CD4-positive, alpha-beta T cell (primary cell): ENCODE results near the gene N4BP2L1. TPM values are rescaled to one million over a fixed set of nuclear protein-coding genes. Genes with fewer than 3 reads are reported as not detected.

Experiments used
- ATAC-seq: fragments of 200-7000 bp; cut with Tn5 transposase; one replicate; pipeline ENCODE4 v1.10.0; 2022; ENCODE audit warnings: mild to moderate bottlenecking; ENCODE audit not compliant: poor library complexity
- CTCF ChIA-PET: fragments of 350-600 bp; sonication (Branson Sonifier 250); formaldehyde crosslinking; loops from one replicate; lab custom pipeline; 2021; ENCODE audit warnings: antibody characterized with exemption, inconsistent platforms; lab: Charles Lee
- POLR2A ChIA-PET: fragments of 350-600 bp; sonication (Branson Sonifier 250); formaldehyde crosslinking; loops from one replicate; lab custom pipeline; 2021; ENCODE audit warnings: antibody characterized with exemption, inconsistent platforms; lab: Charles Lee
- DNase-seq, 14 experiments: peaks; one replicate each; pipeline ENCODE4 v3.0.0-alpha.2; 2013 to 2020; ENCODE audit warnings: mixed read lengths in 2 of 14
- H3K27ac ChIP-seq, 2 donors: one replicate each; pipeline versions ENCODE4 v1.5.1 to v1.7.0; 2013; ENCODE audit warnings: low read length in 2 of 2, low read depth in 1 of 2, mild to moderate bottlenecking in 1 of 2
- H3K27me3 ChIP-seq, 2 experiments: 1 replicate in 1 of 2; 2 replicates in 1 of 2; pipeline versions ENCODE4 v1.6.1 to v1.7.0; 2013; ENCODE audit warnings: low read length in 2 of 2, control low read depth in 1 of 2, mild to moderate bottlenecking in 1 of 2, moderate library complexity in 1 of 2; ENCODE audit not compliant: insufficient read depth in 2 of 2, control insufficient read depth in 1 of 2
- H3K36me3 ChIP-seq: one replicate; pipeline ENCODE4 v1.6.1; 2013; ENCODE audit warnings: low read length, control low read depth; ENCODE audit not compliant: insufficient read depth
- H3K4me1 ChIP-seq: one replicate; pipeline ENCODE4 v1.6.1; 2013; ENCODE audit warnings: low read length, control low read depth; ENCODE audit not compliant: insufficient read depth
- H3K4me3 ChIP-seq: one replicate; pipeline ENCODE4 v1.5.1; 2013; ENCODE audit warnings: mild to moderate bottlenecking, low read length, moderate library complexity
- H3K9me3 ChIP-seq, 2 experiments: 1 replicate in 1 of 2; 2 replicates in 1 of 2; pipeline versions ENCODE4 v1.6.1 to v1.7.0; 2013; ENCODE audit warnings: low read length in 2 of 2, mild to moderate bottlenecking in 2 of 2, control low read depth in 1 of 2, moderate library complexity in 1 of 2; ENCODE audit not compliant: control insufficient read depth in 1 of 2, insufficient read depth in 1 of 2
- H3K27ac Mint-ChIP-seq: one replicate; pipeline ENCODE4 v1.8.0; 2020; ENCODE audit warnings: mixed read lengths
- H3K27me3 Mint-ChIP-seq: one replicate; pipeline ENCODE4 v1.8.0; 2021; ENCODE audit warnings: mixed read lengths
- H3K36me3 Mint-ChIP-seq: one replicate; pipeline ENCODE4 v1.8.0; 2021; ENCODE audit warnings: low read depth, mixed read lengths
- H3K4me1 Mint-ChIP-seq: one replicate; pipeline ENCODE4 v1.8.0; 2021; ENCODE audit warnings: low read depth, mixed read lengths
- H3K4me3 Mint-ChIP-seq: one replicate; pipeline ENCODE4 v1.8.0; 2020; ENCODE audit warnings: mild to moderate bottlenecking, mixed read lengths
- H3K9me3 Mint-ChIP-seq: one replicate; pipeline ENCODE4 v1.8.0; 2020; ENCODE audit warnings: mixed read lengths
- intact Hi-C, 2 experiments: fragments of 100-400 bp; cut with DNase I in 1 of 2; cut with micrococcal nuclease in 1 of 2; formaldehyde crosslinking; loops; one replicate each; pipeline versions ENCODE4 v1.15.1 to v1.9.0; 2023 to 2025; cut with DNase I, micrococcal nuclease
- total RNA-seq, 174 experiments: library from RNA in 2 of 174; stranded (reverse) in 2 of 174; gene quantifications; one replicate each; pipeline ENCODE4 v1.2.3 and lab custom pipeline; 2021 to 2026
- TF ChIP-seq, protein P1 (sequence below): fragments of 200-600 bp; IDR thresholded peaks from one replicate; pipeline ENCODE4 v1.8.0; 2022; ENCODE audit warnings: antibody characterized with exemption, mild to moderate bottlenecking

The N4BP2L1 gene
- total RNA-seq, 2 experiments from 2014 or later: 47.5 to 50.5 TPM

DNA sequence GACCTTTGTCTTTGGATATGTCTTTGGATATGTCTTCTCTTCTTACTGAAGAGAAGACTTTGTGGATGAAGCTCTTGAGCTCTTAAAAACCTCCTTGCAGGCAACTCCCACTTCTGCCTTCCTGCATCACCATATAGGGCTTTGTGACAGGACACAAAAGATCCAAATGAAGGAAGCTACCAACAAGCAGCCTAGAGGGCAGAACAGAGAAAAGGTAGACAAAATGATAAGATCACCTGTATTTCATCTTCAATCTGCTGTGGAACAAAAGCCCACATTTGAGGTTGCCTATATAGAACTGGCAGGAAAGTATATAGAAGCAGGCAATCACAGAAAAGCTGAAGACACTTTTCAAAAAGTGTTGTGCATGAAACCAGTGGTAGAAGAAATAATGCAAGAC is 42.5 kb downstream of the N4BP2L1 start:
- ATAC-seq (peak; percentile 58), DNase-seq (no peak)
- Mint-ChIP-seq H3K4me3 (no peak overlapping the region), H3K4me1 (peaks cover 5% of the 10 kb centered on the region), H3K27ac (no peak overlapping the region), H3K36me3 (no peaks in the 10 kb centered on the region), H3K9me3 (no peaks in the 10 kb centered on the region), H3K27me3 (no peaks in the 10 kb centered on the region)
- no peaks in the 10 kb centered on the region for H3K36me3 ChIP-seq
- H3K4me1 ChIP-seq: no peaks in the 10 kb centered on the region
- no peak overlapping the region for H3K4me3 ChIP-seq
- H3K9me3 ChIP-seq: no peaks in the 10 kb centered on the region
- ChIA-PET CTCF (interaction anchor here (1.2 kb wide), 1 partner anchor 9 kb away, joined by 3 read pairs; no protein-coding TSS in a partner anchor), POLR2A (interaction anchor here (0.7 to 1.4 kb wide), 4 partner anchors 12 to 70 kb away, joined by 3 to 4 read pairs (median 3); partner anchors contain the start of genes BRCA2 and ZAR1L)
- no peak overlapping the region for H3K27ac ChIP-seq
- TF ChIP-seq, protein P1, sequence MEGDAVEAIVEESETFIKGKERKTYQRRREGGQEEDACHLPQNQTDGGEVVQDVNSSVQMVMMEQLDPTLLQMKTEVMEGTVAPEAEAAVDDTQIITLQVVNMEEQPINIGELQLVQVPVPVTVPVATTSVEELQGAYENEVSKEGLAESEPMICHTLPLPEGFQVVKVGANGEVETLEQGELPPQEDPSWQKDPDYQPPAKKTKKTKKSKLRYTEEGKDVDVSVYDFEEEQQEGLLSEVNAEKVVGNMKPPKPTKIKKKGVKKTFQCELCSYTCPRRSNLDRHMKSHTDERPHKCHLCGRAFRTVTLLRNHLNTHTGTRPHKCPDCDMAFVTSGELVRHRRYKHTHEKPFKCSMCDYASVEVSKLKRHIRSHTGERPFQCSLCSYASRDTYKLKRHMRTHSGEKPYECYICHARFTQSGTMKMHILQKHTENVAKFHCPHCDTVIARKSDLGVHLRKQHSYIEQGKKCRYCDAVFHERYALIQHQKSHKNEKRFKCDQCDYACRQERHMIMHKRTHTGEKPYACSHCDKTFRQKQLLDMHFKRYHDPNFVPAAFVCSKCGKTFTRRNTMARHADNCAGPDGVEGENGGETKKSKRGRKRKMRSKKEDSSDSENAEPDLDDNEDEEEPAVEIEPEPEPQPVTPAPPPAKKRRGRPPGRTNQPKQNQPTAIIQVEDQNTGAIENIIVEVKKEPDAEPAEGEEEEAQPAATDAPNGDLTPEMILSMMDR: no peak
- intact Hi-C loops: loop anchor here in 1 of 2 experiments (10.0 kb wide), 1 partner anchor 249 kb away; no protein-coding TSS in a partner anchor
- no peaks in the 10 kb centered on the region for H3K27me3 ChIP-seq

DNA sequence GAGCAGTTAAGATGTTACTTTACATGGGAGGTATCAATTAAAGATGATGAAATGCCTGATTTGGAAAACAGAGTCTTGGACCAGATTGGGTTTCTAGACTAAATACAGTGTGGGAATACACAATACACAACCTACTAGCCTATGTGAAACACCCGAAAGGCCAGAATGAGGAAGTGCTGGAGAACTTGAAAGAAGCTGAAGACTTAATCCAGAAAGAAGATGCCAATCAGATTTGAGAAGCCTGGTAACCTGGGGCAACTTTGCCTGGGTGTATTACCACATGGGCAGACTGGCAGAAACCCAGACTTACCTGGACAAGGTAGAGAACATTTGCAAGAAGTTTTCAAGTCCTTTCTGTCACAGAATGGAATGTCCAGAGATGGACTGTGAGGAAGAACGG is 43.2 kb downstream of the N4BP2L1 start:
- intact Hi-C loops: loop anchor here in 1 of 2 experiments (10.0 kb wide), 1 partner anchor 250 kb away; no protein-coding TSS in a partner anchor
- Mint-ChIP-seq H3K9me3 (no peaks in the 10 kb centered on the region), H3K36me3 (no peaks in the 10 kb centered on the region), H3K4me3 (no peak overlapping the region), H3K27me3 (no peaks in the 10 kb centered on the region), H3K4me1 (no peaks in the 10 kb centered on the region), H3K27ac (no peak overlapping the region)
- TF ChIP-seq, protein P1: no peak
- Histone ChIP-seq H3K27me3 (no peaks in the 10 kb centered on the region), H3K36me3 (no peaks in the 10 kb centered on the region), H3K27ac (no peak overlapping the region), H3K4me1 (no peaks in the 10 kb centered on the region), H3K4me3 (no peak overlapping the region), H3K9me3 (no peaks in the 10 kb centered on the region)
- POLR2A ChIA-PET: interaction anchor here (0.7 to 1.4 kb wide), 4 partner anchors 12 to 69 kb away, joined by 3 to 4 read pairs (median 3); partner anchors contain the start of genes BRCA2 and ZAR1L
- no peak for ATAC-seq
- DNase-seq: no peak
- CTCF ChIA-PET: no interaction called here

DNA sequence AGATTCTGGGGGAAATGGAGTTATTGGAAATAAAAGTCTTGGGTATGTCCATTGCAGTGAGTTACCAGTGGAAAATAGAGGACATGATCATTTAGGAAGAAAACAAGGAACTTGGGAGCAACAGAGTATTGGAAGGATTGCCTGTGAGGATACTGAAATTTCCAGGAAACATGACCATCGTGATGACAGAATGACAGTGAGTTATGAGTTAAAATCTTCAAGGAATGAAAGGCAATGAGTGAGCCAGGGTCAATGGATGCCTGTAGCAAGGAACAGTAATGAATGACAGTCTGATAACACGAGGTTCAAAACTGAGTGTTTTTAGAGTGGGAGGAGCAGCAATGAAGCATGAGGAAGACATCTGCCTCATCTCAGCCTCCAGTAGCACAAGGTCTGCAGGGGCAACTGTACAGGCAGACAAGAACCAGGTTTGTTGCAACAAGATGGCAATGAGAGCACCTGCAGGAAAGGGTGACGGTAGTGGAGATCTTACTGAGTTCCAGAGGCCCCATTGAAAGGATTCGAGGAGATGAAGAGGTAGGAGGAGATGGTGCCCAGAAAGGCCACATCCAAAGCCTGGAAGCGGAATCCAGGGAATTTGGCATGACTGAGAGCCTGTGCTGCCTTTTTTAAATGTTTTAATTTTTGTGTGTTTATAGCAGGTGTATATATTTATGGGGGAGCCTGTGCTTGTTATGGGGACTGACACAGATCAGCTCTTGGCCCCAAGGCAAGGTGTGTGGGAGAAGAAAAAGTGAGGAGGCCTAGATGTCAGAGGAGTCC is 43.9 kb downstream of the N4BP2L1 start:
- Histone ChIP-seq H3K4me1 (no peaks in the 10 kb centered on the region), H3K9me3 (no peaks in the 10 kb centered on the region), H3K4me3 (no peak overlapping the region), H3K36me3 (no peaks in the 10 kb centered on the region), H3K27ac (no peak overlapping the region), H3K27me3 (no peaks in the 10 kb centered on the region)
- Mint-ChIP-seq H3K27ac (no peak overlapping the region), H3K36me3 (no peaks in the 10 kb centered on the region), H3K27me3 (no peaks in the 10 kb centered on the region), H3K4me3 (no peak overlapping the region), H3K9me3 (no peaks in the 10 kb centered on the region), H3K4me1 (no peaks in the 10 kb centered on the region)
- TF ChIP-seq, protein P1: no peak
- ChIA-PET CTCF (no interaction called here), POLR2A (no interaction called here)
- no peak for ATAC-seq
- no peak for DNase-seq
- intact Hi-C loops: loop anchor here in 1 of 2 experiments (2.0 to 10.0 kb wide), 2 partner anchors 199 to 251 kb away; no protein-coding TSS in a partner anchor
